ENCODE results near the gene NSDHL. TPM values are rescaled to one million over a fixed set of nuclear protein-coding genes. Genes with fewer than 3 reads are reported as not detected.

NSDHL gene
- total RNA-seq, 1 experiment from 2014 or later, result 55.1 TPM

DNA sequence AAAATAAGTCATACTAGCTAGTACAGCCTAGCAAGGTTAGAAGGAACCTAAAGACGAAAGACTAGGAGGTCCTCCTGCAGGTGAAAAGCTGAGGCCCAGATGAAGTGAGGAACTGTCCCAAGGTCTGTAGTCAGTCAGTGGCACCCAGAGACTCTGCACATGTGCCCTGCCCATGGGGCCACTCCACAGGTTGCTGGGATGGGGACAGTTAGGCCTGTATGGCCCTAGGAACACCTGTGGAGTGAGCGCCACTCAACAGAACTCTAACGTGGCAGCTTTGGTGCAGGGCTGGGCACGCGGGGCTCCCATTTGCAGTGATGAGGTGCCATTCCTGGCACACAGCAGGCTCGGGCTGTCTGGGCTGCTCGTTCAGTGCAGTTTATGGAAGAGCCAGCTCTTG lies 81.8 kb downstream of the NSDHL start:
- ChIA-PET POLR2A (ENCODE audit: unreplicated experiment) (no interaction called here), CTCF (no interaction called here)
- Histone ChIP-seq H3K36me3 (ENCODE audit: low read depth) (no peaks in the 10 kb centered on the region), H3K4me1 (replicated peaks; ENCODE audit: insufficient read depth) (peaks cover 16% of the 10 kb centered on the region), H3F3A (ENCODE audit: insufficient read depth, low read depth) (peaks cover 8% of the 10 kb centered on the region; the same call in 1 of the 2 replicates), H3K4me3 (no peak overlapping the region), H3K79me2 (ENCODE audit: low read depth) (no peaks in the 10 kb centered on the region), H3K27ac (no peak overlapping the region), H3K4me2 (no peak overlapping the region), H3K9me3 (ENCODE audit: insufficient read depth, low read depth) (no peaks in the 10 kb centered on the region), H4K20me1 (ENCODE audit: insufficient read depth) (no peaks in the 10 kb centered on the region), H2AFZ (no peak overlapping the region), H3K27me3 (ENCODE audit: insufficient read depth, low read depth) (no peaks in the 10 kb centered on the region), H3K9me2 (ENCODE audit: insufficient read depth) (no peaks in the 10 kb centered on the region)
- DNase-seq, result no peak
- no peak for TF ChIP-seq EZH2 (IDR thresholded peaks at IDR 0.05; ENCODE audit: low read depth)
- TF ChIP-seq, protein P1, sequence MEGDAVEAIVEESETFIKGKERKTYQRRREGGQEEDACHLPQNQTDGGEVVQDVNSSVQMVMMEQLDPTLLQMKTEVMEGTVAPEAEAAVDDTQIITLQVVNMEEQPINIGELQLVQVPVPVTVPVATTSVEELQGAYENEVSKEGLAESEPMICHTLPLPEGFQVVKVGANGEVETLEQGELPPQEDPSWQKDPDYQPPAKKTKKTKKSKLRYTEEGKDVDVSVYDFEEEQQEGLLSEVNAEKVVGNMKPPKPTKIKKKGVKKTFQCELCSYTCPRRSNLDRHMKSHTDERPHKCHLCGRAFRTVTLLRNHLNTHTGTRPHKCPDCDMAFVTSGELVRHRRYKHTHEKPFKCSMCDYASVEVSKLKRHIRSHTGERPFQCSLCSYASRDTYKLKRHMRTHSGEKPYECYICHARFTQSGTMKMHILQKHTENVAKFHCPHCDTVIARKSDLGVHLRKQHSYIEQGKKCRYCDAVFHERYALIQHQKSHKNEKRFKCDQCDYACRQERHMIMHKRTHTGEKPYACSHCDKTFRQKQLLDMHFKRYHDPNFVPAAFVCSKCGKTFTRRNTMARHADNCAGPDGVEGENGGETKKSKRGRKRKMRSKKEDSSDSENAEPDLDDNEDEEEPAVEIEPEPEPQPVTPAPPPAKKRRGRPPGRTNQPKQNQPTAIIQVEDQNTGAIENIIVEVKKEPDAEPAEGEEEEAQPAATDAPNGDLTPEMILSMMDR (conservative IDR thresholded peaks at IDR 0.05), result no peak
- intact Hi-C loops (cut with micrococcal nuclease; ENCODE audit: unreplicated experiment), result no loop called here
- no TSS peak for BruUV-seq (replicated peaks)

DNA sequence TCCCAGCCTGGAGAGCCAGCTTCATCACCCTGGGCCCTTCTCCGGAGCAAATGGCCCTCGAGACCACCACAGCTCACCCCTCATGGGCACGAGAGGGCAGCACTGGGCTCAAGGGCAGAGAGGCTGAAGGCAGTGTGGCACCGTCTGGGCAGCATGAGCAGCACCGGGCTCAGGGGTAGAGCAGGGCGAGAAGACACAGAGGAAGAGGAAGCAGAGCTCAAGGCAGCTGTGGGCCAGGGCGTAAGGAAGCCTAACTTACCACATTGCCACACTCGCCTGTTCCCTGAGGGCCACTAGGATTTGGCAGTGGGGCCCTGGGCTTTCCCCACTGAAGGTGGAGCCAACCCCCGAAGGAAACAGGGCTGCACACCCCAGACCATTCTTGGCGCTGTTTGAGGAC lies 82.5 kb downstream of the NSDHL start:
- ChIA-PET POLR2A (ENCODE audit: unreplicated experiment) (no interaction called here), CTCF (no interaction called here)
- TF ChIP-seq, protein P1 (conservative IDR thresholded peaks at IDR 0.05), result no peak
- no peak for TF ChIP-seq EZH2 (IDR thresholded peaks at IDR 0.05; ENCODE audit: low read depth)

DNA sequence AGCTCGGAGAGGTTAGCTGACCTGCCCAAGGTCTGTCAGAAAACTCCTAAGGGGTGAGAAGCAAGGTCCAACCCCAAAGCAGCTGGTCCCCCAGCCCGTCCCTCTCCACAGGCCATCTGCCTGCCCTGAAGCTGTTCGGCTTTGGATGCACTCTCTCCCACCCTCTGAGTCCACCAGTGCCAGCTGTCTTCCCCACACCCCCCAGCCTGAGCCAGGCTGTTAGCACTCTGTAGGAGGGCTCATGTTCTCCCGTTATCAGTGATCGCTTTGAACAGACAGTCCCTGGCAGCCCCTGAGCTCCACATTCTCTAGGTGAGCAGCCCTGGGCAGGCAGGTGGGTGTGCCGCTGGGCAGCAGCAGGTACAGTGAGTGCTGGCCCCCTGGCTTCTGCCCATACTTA lies 83.0 kb downstream of the NSDHL start:
- H3F3A ChIP-seq (ENCODE audit: insufficient read depth, low read depth), result peaks cover 8% of the 10 kb centered on the region; the same call in 1 of the 2 replicates
- H3K36me3 ChIP-seq (ENCODE audit: low read depth), result no peaks in the 10 kb centered on the region
- H4K20me1 ChIP-seq (ENCODE audit: insufficient read depth), result no peaks in the 10 kb centered on the region
- no peaks in the 10 kb centered on the region for H3K9me3 ChIP-seq (ENCODE audit: insufficient read depth, low read depth)
- ChIA-PET CTCF (no interaction called here), POLR2A (ENCODE audit: unreplicated experiment) (no interaction called here)
- H3K27me3 ChIP-seq (ENCODE audit: insufficient read depth, low read depth), result no peaks in the 10 kb centered on the region
- intact Hi-C loops (cut with micrococcal nuclease; ENCODE audit: unreplicated experiment), result loop anchor here (2.0 kb wide), 1 partner anchor 17 kb away; no protein-coding TSS in a partner anchor
- peaks cover 16% of the 10 kb centered on the region for H3K4me1 ChIP-seq (replicated peaks; ENCODE audit: insufficient read depth)
- no peak for DNase-seq
- TF ChIP-seq, protein P1 (conservative IDR thresholded peaks at IDR 0.05), result no peak
- no peak for TF ChIP-seq EZH2 (IDR thresholded peaks at IDR 0.05; ENCODE audit: low read depth)
- no peaks in the 10 kb centered on the region for H3K79me2 ChIP-seq (ENCODE audit: low read depth)
- no peak overlapping the region for H3K4me3 ChIP-seq
- BruUV-seq (replicated peaks), result no TSS peak
- no peak overlapping the region for H3K4me2 ChIP-seq
- H2AFZ ChIP-seq, result no peak overlapping the region
- H3K9me2 ChIP-seq (ENCODE audit: insufficient read depth), result no peaks in the 10 kb centered on the region
- H3K27ac ChIP-seq, result no peak overlapping the region

More for the DNA sequence above, 82.5 kb downstream of the NSDHL start:
- no peaks in the 10 kb centered on the region for H3K27me3 ChIP-seq (ENCODE audit: insufficient read depth, low read depth)
- H3K4me1 ChIP-seq (replicated peaks; ENCODE audit: insufficient read depth), result peaks cover 16% of the 10 kb centered on the region
- no peaks in the 10 kb centered on the region for H3K9me2 ChIP-seq (ENCODE audit: insufficient read depth)
- DNase-seq, result no peak
- intact Hi-C loops (cut with micrococcal nuclease; ENCODE audit: unreplicated experiment), result no loop called here
- H3K27ac ChIP-seq, result no peak overlapping the region
- no peak overlapping the region for H2AFZ ChIP-seq
- H3K36me3 ChIP-seq (ENCODE audit: low read depth), result no peaks in the 10 kb centered on the region
- no peak overlapping the region for H3K4me3 ChIP-seq
- H3K9me3 ChIP-seq (ENCODE audit: insufficient read depth, low read depth), result no peaks in the 10 kb centered on the region
- no peaks in the 10 kb centered on the region for H4K20me1 ChIP-seq (ENCODE audit: insufficient read depth)
- no TSS peak for BruUV-seq (replicated peaks)
- peaks cover 8% of the 10 kb centered on the region; the same call in 1 of the 2 replicates for H3F3A ChIP-seq (ENCODE audit: insufficient read depth, low read depth)
- no peaks in the 10 kb centered on the region for H3K79me2 ChIP-seq (ENCODE audit: low read depth)
- no peak overlapping the region for H3K4me2 ChIP-seq
